ENCODE measurements around the gene DPEP1. TPM values are rescaled to one million over a fixed set of nuclear protein-coding genes. Genes with fewer than 3 reads are reported as not detected.
"Not testable (repeated sequence)": the region's sequence is repeated elsewhere in the genome, so short reads cannot be mapped to it uniquely, and the experiment has no call there.

DPEP1 gene
- total RNA-seq, 1 experiment from 2014 or later: 0.49 TPM

GRCh38 chr16:89670496-89671431 lies 57.3 kb downstream of the DPEP1 start:
- TF ChIP-seq EZH2 (IDR thresholded peaks at IDR 0.05; ENCODE audit: borderline replicate concordance, low read depth, low read length, poor library complexity, severe bottlenecking) (no peak), CTCF (conservative IDR thresholded peaks at IDR 0.05; ENCODE audit: low read depth, low read length) (no peak)
- intact Hi-C loops (cut with micrococcal nuclease; ENCODE audit: unreplicated experiment): no loop called here
- BruUV-seq (replicated peaks): no TSS peak

GRCh38 chr16:89671565-89671964 lies 58.1 kb downstream of the DPEP1 start:
- H3K36me3 ChIP-seq (ENCODE audit: insufficient read depth, low read length, poor library complexity, severe bottlenecking); intact Hi-C loops (cut with micrococcal nuclease; ENCODE audit: unreplicated experiment); H3K4me3 ChIP-seq (ENCODE audit: low read depth, low read length, poor library complexity, severe bottlenecking); DNase-seq (ENCODE audit: low spot score); H3K9me3 ChIP-seq (ENCODE audit: low read depth, low read length, poor library complexity, severe bottlenecking); H3K27me3 ChIP-seq (replicated peaks; ENCODE audit: insufficient read depth, low read depth, low read length, poor library complexity); POLR2A ChIA-PET (ENCODE audit: low non-redundant PET); H3K27ac ChIP-seq (ENCODE audit: low read depth, low read length, poor library complexity, severe bottlenecking); H3K4me1 ChIP-seq (ENCODE audit: insufficient read depth, low read length, poor library complexity, severe bottlenecking); BruUV-seq (replicated peaks): not testable (repeated sequence)
- CTCF ChIA-PET: interaction anchor here (0.5 to 0.6 kb wide), 3 partner anchors 29 to 90 kb away, joined by 3 to 5 read pairs (median 3); no protein-coding TSS in a partner anchor

More at GRCh38 chr16:89670496-89671431, 57.3 kb downstream of the DPEP1 start:
- no peaks in the 10 kb centered on the region for H3K36me3 ChIP-seq (ENCODE audit: insufficient read depth, low read length, poor library complexity, severe bottlenecking)
- CTCF ChIA-PET: interaction anchor here (0.5 to 0.6 kb wide), 4 partner anchors 15 to 89 kb away, joined by 3 to 5 read pairs (median 4); no protein-coding TSS in a partner anchor
- no peak for DNase-seq (ENCODE audit: low spot score)
- POLR2A ChIA-PET (ENCODE audit: low non-redundant PET): no interaction called here
- peaks cover 3% of the 10 kb centered on the region for H3K4me1 ChIP-seq (ENCODE audit: insufficient read depth, low read length, poor library complexity, severe bottlenecking)
- H3K27me3 ChIP-seq (replicated peaks; ENCODE audit: insufficient read depth, low read depth, low read length, poor library complexity): no peaks in the 10 kb centered on the region
- H3K9me3 ChIP-seq (ENCODE audit: low read depth, low read length, poor library complexity, severe bottlenecking): no peaks in the 10 kb centered on the region
- H3K27ac ChIP-seq (ENCODE audit: low read depth, low read length, poor library complexity, severe bottlenecking): peak overlapping the region; percentile 24
- no peak overlapping the region for H3K4me3 ChIP-seq (ENCODE audit: low read depth, low read length, poor library complexity, severe bottlenecking)

- H3K27me3 ChIP-seq (replicated peaks; ENCODE audit: insufficient read depth, low read depth, low read length, poor library complexity): no peaks in the 10 kb centered on the region
- no peak overlapping the region for H3K4me3 ChIP-seq (ENCODE audit: low read depth, low read length, poor library complexity, severe bottlenecking)
- H3K4me1 ChIP-seq (ENCODE audit: insufficient read depth, low read length, poor library complexity, severe bottlenecking): peaks cover 3% of the 10 kb centered on the region
- ChIA-PET POLR2A (ENCODE audit: low non-redundant PET) (no interaction called here), CTCF (no interaction called here)
- no peaks in the 10 kb centered on the region for H3K9me3 ChIP-seq (ENCODE audit: low read depth, low read length, poor library complexity, severe bottlenecking)
- intact Hi-C loops (cut with micrococcal nuclease; ENCODE audit: unreplicated experiment): no loop called here
- no peaks in the 10 kb centered on the region for H3K36me3 ChIP-seq (ENCODE audit: insufficient read depth, low read length, poor library complexity, severe bottlenecking)
- no peak overlapping the region for H3K27ac ChIP-seq (ENCODE audit: low read depth, low read length, poor library complexity, severe bottlenecking)
- no peak for DNase-seq (ENCODE audit: low spot score)
- no TSS peak for BruUV-seq (replicated peaks)
- no peak for TF ChIP-seq CTCF (conservative IDR thresholded peaks at IDR 0.05; ENCODE audit: low read depth, low read length)
- TF ChIP-seq EZH2 (IDR thresholded peaks at IDR 0.05; ENCODE audit: borderline replicate concordance, low read depth, low read length, poor library complexity, severe bottlenecking): no peak
Measured at GRCh38 chr16:89672177-89672941, 58.9 kb downstream of the DPEP1 start.
